ENCODE results near the gene ERH. TPM values are rescaled to one million over a fixed set of nuclear protein-coding genes. Genes with fewer than 3 reads are reported as not detected.

ERH gene
- total and polyA plus RNA-seq, 4 donors: 69.1 to 203 (median 138) TPM

- Histone ChIP-seq H3K27ac (ENCODE audit: low read depth in 1 of 2, low read length in 1 of 2) (no peak overlapping the region), H3K36me3 (ENCODE audit: control insufficient read depth in 4 of 4, insufficient read depth in 4 of 4, low read length in 4 of 4) (peaks cover 17 to 31% (median 25%) of the 10 kb centered on the region in 4 donors), H3K9ac (ENCODE audit: insufficient read depth in 1 of 2, low read length in 2 of 2) (no peak overlapping the region), H3K4me3 (no peak overlapping the region), H3K9me3 (ENCODE audit: control insufficient read depth in 4 of 4, insufficient read depth in 3 of 4, low read length in 3 of 4) (peaks cover 0 to 10% (median 4%) of the 10 kb centered on the region in 4 donors), H3K4me1 (ENCODE audit: control insufficient read depth in 5 of 5, insufficient read depth in 5 of 5, low read length in 5 of 5) (peaks cover 0 to 5% (median 0%) of the 10 kb centered on the region in 5 donors), H3K27me3 (ENCODE audit: control insufficient read depth in 3 of 3, insufficient read depth in 3 of 3, low read length in 2 of 3) (no peaks in the 10 kb centered on the region)
- no peak for DNase-seq
- 77 to 91% methylated on average over 2 of the region's 2 CpGs for WGBS, 2 donors
- no peak for TF ChIP-seq CTCF (IDR thresholded peaks at IDR 0.05; ENCODE audit: control extremely low read depth, extremely low read depth)
- ATAC-seq (ENCODE audit: insufficient read depth, low FRiP score): no peak
Measured at GRCh38 chr14:69378274-69378673, 19.8 kb downstream of the ERH start.

GRCh38 chr14:69376439-69376838 is 21.7 kb downstream of the ERH start:
- H3K9me3 ChIP-seq (ENCODE audit: control insufficient read depth in 4 of 4, insufficient read depth in 3 of 4, low read length in 3 of 4): peaks cover 0 to 10% (median 4%) of the 10 kb centered on the region in 4 donors
- H3K4me3 ChIP-seq: no peak overlapping the region
- no peak for DNase-seq
- H3K27ac ChIP-seq (ENCODE audit: low read depth in 1 of 2, low read length in 1 of 2): no peak overlapping the region
- no peaks in the 10 kb centered on the region for H3K27me3 ChIP-seq (ENCODE audit: control insufficient read depth in 3 of 3, insufficient read depth in 3 of 3, low read length in 2 of 3)
- ATAC-seq (ENCODE audit: insufficient read depth, low FRiP score): no peak
- H3K9ac ChIP-seq (ENCODE audit: insufficient read depth in 1 of 2, low read length in 2 of 2): no peak overlapping the region
- TF ChIP-seq CTCF (IDR thresholded peaks at IDR 0.05; ENCODE audit: control extremely low read depth, extremely low read depth): no peak
- peaks cover 14 to 30% (median 21%) of the 10 kb centered on the region in 4 donors for H3K36me3 ChIP-seq (ENCODE audit: control insufficient read depth in 4 of 4, insufficient read depth in 4 of 4, low read length in 4 of 4)
- H3K4me1 ChIP-seq (ENCODE audit: control insufficient read depth in 5 of 5, insufficient read depth in 5 of 5, low read length in 5 of 5): peaks cover 0 to 5% (median 0%) of the 10 kb centered on the region in 5 donors

GRCh38 chr14:69375722-69376121 is 22.4 kb downstream of the ERH start:
- Histone ChIP-seq H3K9ac (ENCODE audit: insufficient read depth in 1 of 2, low read length in 2 of 2) (no peak overlapping the region), H3K4me3 (no peak overlapping the region), H3K4me1 (ENCODE audit: control insufficient read depth in 5 of 5, insufficient read depth in 5 of 5, low read length in 5 of 5) (peaks cover 0 to 2% (median 0%) of the 10 kb centered on the region in 5 donors), H3K27ac (ENCODE audit: low read depth in 1 of 2, low read length in 1 of 2) (no peak overlapping the region), H3K9me3 (ENCODE audit: control insufficient read depth in 4 of 4, insufficient read depth in 3 of 4, low read length in 3 of 4) (peaks cover 0 to 10% (median 4%) of the 10 kb centered on the region in 4 donors), H3K27me3 (ENCODE audit: control insufficient read depth in 3 of 3, insufficient read depth in 3 of 3, low read length in 2 of 3) (no peaks in the 10 kb centered on the region), H3K36me3 (ENCODE audit: control insufficient read depth in 4 of 4, insufficient read depth in 4 of 4, low read length in 4 of 4) (peaks cover 14 to 30% (median 18%) of the 10 kb centered on the region in 4 donors)
- ATAC-seq (ENCODE audit: insufficient read depth, low FRiP score) (no peak), DNase-seq (no peak)
- WGBS, 2 donors: 93 to 96% methylated on average over 5 of the region's 5 CpGs
- TF ChIP-seq CTCF (IDR thresholded peaks at IDR 0.05; ENCODE audit: control extremely low read depth, extremely low read depth): no peak

DNA sequence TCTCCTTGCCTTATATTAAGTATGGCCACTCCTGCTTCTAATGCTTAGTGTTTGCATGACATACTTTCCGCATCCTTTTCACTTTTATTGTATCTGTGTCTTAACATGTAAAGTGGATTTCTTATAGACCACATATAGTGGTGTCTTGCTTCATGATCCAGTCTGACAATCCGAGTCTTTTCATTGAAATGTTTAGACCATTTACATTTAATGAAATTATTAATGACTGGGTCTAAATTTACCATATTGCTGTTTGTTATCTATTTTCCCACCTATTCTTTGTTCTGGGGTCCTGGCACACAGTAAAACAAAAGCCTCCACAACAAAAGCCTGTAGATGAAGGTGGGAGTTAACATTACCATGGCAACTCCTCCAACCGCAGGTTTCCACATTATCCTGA is 22.9 kb downstream of the ERH start:
- DNase-seq (no peak), ATAC-seq (ENCODE audit: insufficient read depth, low FRiP score) (no peak)
- peaks cover 10 to 27% (median 17%) of the 10 kb centered on the region in 4 donors for H3K36me3 ChIP-seq (ENCODE audit: control insufficient read depth in 4 of 4, insufficient read depth in 4 of 4, low read length in 4 of 4)
- H3K9ac ChIP-seq (ENCODE audit: insufficient read depth in 1 of 2, low read length in 2 of 2): no peak overlapping the region
- no peaks in the 10 kb centered on the region for H3K4me1 ChIP-seq (ENCODE audit: control insufficient read depth in 5 of 5, insufficient read depth in 5 of 5, low read length in 5 of 5)
- H3K27ac ChIP-seq (ENCODE audit: low read depth in 1 of 2, low read length in 1 of 2): no peak overlapping the region
- TF ChIP-seq CTCF (IDR thresholded peaks at IDR 0.05; ENCODE audit: control extremely low read depth, extremely low read depth): no peak
- H3K27me3 ChIP-seq (ENCODE audit: control insufficient read depth in 3 of 3, insufficient read depth in 3 of 3, low read length in 2 of 3): no peaks in the 10 kb centered on the region
- 98% methylated on average over 3 of the region's 3 CpGs for WGBS, 2 donors
- no peak overlapping the region for H3K4me3 ChIP-seq
- peaks cover 0 to 10% (median 4%) of the 10 kb centered on the region in 4 donors for H3K9me3 ChIP-seq (ENCODE audit: control insufficient read depth in 4 of 4, insufficient read depth in 3 of 4, low read length in 3 of 4)
